NT2/D1 (cell line): ENCODE data around the gene DHX57.

Source experiments
- YY1 ChIP-seq: IDR thresholded peaks from 2 replicates; pipeline ENCODE4 v1.6.1; 2011; ENCODE audit not compliant: insufficient read length, insufficient read depth
- ZNF274 ChIP-seq: IDR thresholded peaks from 2 replicates; pipeline ENCODE4 v1.6.1; 2011; ENCODE audit warnings: mild to moderate bottlenecking, low read depth, low read length

DNA sequence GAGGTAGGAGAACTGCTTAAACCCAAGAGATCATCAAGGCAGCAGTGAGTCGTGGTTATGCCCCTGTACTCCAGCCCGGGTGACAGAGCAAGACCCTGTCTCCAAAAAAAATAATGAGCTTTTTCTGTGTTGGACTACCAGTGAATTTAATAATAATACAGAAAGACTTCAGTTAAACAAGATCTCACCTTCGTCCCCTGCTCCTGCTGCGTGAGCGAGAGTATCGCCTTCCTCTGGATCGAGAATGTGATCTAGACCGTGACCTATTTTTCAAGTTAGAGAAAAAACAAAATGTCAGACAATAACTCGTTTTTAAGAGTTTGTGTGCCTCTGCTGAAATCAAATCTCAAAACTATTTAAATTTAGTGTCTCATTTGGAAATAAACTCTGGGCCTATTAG lies 127.3 kb downstream of the DHX57 start:
- TF ChIP-seq YY1 (no peak), ZNF274 (no peak)
